ENCODE results near the gene EPOP.

The EPOP gene

DNA sequence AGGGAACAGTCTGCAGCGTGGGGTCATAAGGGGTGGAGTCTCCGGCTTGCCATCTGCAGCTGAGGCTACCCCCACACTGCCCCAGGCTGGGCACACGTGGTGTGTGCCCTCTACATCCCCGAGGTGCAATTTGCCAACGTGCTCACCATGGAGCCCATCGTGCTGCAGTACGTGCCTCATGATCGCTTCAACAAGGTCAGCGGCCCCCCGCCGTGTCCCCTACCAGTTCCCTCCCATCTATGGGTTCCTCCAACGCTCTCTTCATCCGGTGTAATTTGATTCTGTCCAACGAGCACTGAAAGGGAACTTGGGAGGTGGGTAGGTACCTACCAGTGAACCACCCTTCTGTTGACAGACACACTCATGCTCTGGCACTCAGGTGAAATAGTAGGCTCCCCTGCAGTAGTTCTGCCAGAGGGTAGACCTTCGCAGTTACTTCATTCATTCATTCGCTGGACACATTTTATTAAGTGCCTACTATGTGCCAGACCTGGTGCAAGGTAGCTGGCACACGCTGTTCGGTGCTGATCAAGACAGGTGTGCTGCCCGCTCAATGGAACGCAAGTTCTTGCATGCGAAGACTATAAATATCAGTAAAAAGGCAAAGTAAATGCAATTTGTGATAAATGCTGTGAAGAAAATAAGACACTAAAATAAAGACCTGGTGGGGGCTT is 33.1 kb upstream of the EPOP start:
- TF ChIP-seq, protein P1, sequence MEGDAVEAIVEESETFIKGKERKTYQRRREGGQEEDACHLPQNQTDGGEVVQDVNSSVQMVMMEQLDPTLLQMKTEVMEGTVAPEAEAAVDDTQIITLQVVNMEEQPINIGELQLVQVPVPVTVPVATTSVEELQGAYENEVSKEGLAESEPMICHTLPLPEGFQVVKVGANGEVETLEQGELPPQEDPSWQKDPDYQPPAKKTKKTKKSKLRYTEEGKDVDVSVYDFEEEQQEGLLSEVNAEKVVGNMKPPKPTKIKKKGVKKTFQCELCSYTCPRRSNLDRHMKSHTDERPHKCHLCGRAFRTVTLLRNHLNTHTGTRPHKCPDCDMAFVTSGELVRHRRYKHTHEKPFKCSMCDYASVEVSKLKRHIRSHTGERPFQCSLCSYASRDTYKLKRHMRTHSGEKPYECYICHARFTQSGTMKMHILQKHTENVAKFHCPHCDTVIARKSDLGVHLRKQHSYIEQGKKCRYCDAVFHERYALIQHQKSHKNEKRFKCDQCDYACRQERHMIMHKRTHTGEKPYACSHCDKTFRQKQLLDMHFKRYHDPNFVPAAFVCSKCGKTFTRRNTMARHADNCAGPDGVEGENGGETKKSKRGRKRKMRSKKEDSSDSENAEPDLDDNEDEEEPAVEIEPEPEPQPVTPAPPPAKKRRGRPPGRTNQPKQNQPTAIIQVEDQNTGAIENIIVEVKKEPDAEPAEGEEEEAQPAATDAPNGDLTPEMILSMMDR (conservative IDR thresholded peaks at IDR 0.05; ENCODE audit: low read depth): no peak
- peak overlapping the region; percentile 93 for H3K27ac ChIP-seq
- no peak for DNase-seq (ENCODE audit: low spot score)
- ChIA-PET CTCF (interaction anchor here (0.7 kb wide), 1 partner anchor 1495 kb away, joined by 6 read pairs; no protein-coding TSS in a partner anchor), POLR2A (ENCODE audit: low non-redundant PET) (no interaction called here)

DNA sequence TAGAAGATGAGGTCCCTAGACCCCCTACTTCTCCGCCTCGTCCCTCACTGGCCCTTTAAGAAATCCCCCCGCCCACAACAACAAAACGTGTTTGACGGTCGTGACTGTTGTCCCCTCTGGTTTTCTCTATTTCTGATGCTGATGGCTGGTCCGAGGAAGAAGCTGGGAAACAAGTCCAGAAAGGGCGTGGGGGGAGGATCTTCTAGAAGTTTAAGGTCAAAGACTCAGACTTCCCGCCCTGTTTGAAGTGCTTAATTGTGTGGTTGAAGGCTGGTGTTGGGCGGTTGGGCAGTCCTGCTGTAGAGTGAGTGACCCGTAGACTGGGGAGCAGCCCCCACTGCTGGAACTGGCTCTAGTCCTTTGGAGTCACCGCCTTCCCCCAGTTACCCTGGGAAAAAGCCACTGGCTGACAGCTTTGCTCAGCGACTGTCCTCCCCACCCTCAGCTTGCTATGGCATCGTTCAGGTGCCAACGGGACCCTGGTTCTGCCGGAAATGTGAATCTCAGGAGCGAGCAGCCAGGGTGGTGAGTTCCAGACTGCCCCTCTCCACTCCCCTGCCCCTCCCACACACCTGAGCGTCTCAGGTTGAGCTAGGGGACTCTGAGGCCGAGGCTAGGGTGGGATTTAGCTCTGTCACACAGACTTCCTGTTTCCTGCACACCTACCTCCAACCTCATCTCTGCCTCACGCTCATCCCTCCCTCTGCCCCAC is 31.9 kb upstream of the EPOP start:
- DNase-seq (ENCODE audit: low spot score): no peak
- peak overlapping the region; percentile 93 for H3K27ac ChIP-seq
- CTCF ChIA-PET: interaction anchor here (0.6 to 0.7 kb wide), 2 partner anchors 11 to 1494 kb away, joined by 3 to 6 read pairs; no protein-coding TSS in a partner anchor
- TF ChIP-seq, protein P1 (conservative IDR thresholded peaks at IDR 0.05; ENCODE audit: low read depth): no peak
- POLR2A ChIA-PET (ENCODE audit: low non-redundant PET): interaction anchor here (0.9 kb wide), 1 partner anchor 10 kb away, joined by 3 read pairs; no protein-coding TSS in a partner anchor

DNA sequence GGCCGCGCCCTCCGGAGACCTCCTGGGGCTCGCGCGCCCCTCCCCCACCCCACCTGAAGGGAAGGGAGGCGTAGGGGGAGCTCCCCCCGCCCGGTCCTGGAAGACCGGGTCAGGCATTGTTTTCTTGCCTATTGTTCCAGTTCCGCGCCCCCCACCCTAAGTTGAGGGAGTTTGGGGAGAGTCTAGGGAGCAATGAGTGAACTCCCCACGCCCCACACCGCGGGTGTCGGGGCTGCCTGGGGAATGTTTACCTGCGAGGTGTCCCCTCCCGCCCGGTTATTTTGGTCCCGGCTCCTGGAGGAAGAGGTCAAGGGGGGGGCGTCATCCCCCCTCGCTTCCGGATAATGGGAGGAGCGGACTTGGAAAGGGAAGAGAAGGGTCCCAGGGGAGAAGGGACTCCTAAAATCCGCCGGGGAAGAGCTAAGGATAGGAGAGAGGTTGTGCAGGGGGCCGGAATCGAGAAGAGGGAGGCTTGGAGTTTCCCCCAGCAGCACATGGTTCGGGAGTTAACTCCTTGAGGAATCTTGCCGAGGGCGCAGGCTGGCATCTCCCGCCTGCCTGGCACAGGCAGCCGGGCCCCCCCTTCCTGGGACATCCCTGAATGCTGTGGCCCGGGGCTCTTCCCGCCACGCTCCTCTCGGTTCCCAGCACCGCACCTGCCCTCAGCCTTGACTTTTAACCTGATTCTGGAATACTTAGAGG is 31.2 kb upstream of the EPOP start:
- TF ChIP-seq, protein P1 (conservative IDR thresholded peaks at IDR 0.05; ENCODE audit: low read depth): no peak
- ChIA-PET CTCF (interaction anchor here (0.6 to 2.1 kb wide), 2 partner anchors 29 to 274 kb away, joined by 3 to 10 read pairs; no protein-coding TSS in a partner anchor), POLR2A (ENCODE audit: low non-redundant PET) (interaction anchor here (0.9 kb wide), 1 partner anchor 11 kb away, joined by 3 read pairs; no protein-coding TSS in a partner anchor)
- H3K27ac ChIP-seq: peak overlapping the region; percentile 93
- DNase-seq (ENCODE audit: low spot score): peak; percentile 59

DNA sequence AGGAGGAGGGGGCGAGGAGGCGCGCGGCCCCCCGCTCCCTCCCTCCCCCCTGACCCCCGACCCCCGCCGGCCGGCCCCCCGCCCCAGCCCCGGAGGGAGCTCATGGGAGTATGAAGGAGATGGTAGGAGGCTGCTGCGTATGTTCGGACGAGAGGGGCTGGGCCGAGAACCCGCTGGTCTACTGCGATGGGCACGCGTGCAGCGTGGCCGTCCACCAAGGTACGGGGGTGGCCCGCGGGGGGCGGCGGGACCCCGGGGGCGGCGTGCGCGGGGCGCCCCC is 30.7 kb upstream of the EPOP start:
- POLR2A ChIA-PET (ENCODE audit: low non-redundant PET): no interaction called here
- CTCF ChIA-PET: interaction anchor here (0.6 to 2.1 kb wide), 2 partner anchors 29 to 273 kb away, joined by 3 to 10 read pairs; no protein-coding TSS in a partner anchor
- DNase-seq (ENCODE audit: low spot score): no peak

DNA sequence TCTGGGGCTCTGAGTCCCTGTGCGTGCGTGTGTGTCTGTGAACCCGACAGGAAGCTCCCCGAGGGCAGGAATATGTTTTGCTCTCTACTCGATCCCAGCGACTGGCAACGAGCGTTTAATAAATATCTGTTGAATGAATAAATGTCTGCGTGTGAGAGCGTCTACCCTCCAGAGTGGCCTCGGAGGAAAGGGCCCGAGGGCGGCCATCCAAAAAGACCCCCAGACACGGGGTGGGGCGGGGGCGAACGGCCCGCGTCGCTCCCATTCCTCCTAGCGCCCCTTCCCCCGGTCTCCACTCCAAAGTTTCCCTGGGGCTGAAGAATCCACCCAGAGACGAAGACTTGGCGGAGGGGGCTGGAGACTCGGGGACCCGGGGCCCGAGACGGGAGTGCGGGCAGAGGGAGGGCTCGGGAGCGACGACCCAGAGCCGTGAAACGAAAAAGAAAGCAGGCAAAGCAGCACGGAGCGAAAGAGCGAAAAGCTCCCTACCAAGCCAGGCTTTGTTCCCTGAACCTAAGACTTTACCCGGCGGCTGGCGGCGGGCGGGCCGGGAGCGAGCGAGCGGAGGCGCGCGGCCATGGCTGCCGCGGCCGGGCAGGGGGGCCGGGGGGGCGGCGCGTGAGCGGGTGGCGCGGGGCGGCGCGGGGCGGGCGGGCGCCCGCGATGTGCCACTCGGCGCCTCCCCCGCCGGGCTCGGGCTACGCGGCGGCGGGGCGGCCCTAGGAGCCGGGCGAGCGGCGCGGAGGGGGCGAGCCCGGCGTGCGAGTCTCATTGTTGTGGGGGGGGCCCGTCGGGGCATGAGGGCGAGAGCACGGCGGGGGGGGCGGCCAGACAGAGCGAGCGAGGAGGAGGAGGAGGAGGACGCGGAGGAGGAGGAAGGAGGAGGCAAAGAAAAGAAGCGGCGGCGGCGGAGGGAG is 30.1 kb upstream of the EPOP start, which contains the start of gene MLLT6:
TSS of gene MLLT6 (plus strand) at position 668 of the 917 bp plus-strand sequence. CDS start 360 bp downstream, outside the sequence.
- H3K27ac ChIP-seq: peak within 1 kb of the TSS; percentile 93
- DNase-seq (ENCODE audit: low spot score): peak; percentile 74
- TF ChIP-seq, protein P1 (conservative IDR thresholded peaks at IDR 0.05; ENCODE audit: low read depth): no peak
- ChIA-PET POLR2A (ENCODE audit: low non-redundant PET) (no interaction called here), CTCF (interaction anchor here (0.6 to 2.1 kb wide), 5 partner anchors 10 to 926 kb away, joined by 3 to 10 read pairs (median 3); partner anchors contain the start of gene EPOP)

More for the DNA sequence above, 30.7 kb upstream of the EPOP start:
- H3K27ac ChIP-seq: peak overlapping the region; percentile 93
- TF ChIP-seq, protein P1 (conservative IDR thresholded peaks at IDR 0.05; ENCODE audit: low read depth): no peak

All from RWPE1 (cell line).